HG03442 (cell line): ENCODE measurements around the gene RPIA.
"Not testable (repeated sequence)": the region's sequence is repeated elsewhere in the genome, so short reads cannot be mapped to it uniquely, and the experiment has no call there.

Experiments used
- ATAC-seq: cut with Tn5 transposase; IDR thresholded peaks from one replicate; pipeline ENCODE4 v1.9.1; 2021; ENCODE audit warnings: mild to moderate bottlenecking, moderate library complexity; ENCODE audit not compliant: unreplicated experiment

Gene RPIA

DNA sequence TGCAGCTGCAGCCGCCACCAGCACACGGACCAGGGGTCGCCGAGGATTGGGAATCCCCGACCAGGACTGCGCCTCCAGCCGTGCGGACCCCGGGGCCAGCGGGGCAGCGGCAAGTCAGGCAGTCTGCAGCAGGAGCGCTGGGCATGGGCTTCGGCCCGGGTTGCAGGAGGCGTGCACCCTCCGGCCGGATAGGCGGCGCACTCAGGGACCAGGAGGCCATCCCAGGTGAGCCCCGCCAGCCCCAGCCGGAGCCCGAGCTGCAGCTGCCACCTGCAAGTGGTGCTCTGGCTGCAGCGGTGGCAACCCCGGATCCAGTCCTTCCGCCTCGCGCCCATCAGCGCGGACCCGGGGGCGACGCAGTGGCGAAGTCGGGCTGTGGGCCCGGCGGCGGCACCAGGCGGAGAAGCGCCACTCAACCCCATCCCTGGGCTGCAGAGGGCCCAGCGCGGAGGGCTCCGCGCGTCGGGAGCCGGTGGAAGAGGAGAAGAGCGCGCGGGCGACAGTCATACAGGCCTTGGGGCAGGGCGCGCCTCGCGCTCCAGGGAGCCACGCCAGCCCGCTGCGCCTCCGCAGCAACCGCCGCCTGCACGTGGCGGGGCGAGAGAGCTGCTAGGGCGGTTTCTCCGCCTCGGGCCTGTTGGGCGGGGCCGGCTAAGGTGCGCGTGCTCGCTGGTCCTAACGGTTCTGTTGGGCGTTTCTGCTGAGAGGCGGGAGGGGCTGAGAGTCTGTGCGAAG lies 73.8 kb downstream of the RPIA start:
- peak; percentile 66 for ATAC-seq

GRCh38 chr2:88765889-88766481 lies 74.5 kb downstream of the RPIA start:
- ATAC-seq: not testable (repeated sequence)

DNA sequence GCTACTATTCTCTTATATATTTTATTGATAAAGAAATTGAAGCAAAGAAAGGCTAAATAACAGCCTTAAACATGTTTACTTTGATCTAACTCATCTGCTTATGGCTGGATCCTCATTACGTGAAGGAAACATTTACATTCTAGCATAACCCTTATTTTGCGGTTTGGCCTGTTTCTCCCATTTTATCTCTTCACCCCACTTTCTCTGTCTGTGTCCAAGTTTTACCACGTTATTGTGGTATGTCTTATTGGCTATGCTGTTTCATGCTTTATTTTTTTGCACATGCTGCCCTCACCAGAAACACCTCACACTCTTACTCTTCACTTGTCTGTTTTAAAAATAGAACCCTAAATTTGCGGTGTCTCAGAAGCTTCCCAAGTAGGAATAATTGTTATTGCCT lies 78.5 kb downstream of the RPIA start:
- ATAC-seq: no peak

DNA sequence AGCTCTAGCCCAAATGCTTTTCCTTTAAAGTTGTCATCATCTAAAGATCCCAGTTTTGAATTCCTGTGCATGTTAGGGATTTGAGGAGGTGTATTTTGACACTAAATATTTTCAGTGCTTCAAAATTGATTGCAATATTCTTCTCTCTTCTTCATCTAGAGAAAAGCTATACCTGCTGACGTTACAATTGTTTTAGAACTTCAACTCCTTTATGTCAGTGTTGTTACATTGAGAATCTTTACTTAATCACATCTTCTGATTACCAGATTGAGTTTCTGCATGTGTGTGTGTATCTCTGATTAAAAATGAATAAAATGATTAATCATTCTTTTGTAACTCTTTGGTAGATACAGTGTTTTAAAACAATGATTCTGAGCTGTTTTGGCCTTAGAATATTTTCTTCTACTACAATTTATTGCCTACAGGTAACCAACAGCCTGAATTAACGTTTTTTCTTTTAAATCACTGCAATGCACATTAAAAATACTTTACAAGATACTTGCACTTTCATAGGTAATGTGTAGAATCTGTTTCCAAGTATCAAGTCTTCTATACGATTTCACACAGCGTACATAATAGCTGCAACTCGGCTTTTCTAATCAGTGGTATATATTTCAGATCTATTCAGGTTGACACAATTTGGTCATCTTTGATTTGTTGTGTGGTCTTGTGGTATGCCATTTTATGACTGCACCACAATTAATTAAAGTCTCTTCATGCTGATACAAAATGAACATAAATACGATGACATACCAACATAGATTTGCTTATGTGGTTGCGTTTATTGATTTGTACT lies 82.0 kb downstream of the RPIA start:
- not testable (repeated sequence) for ATAC-seq

DNA sequence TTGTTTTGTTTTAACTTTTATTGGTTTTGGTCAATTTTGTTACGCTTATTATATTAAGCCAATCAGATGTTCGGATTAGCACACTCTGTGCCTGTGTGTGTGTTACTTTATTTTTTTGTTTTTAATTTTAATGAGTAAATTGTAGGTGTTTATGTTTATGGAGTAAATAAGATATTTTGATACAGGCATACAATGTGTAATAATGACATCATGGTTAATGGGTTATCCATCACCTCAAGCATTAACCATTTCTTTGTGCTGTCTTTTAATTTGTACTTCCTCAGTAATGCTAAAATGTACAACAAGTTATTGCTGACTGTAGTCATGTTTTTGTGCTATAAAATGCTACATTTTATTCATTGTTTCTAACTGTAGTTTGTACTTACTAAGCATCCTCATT lies 97.7 kb downstream of the RPIA start:
- ATAC-seq: not testable (repeated sequence)

- not testable (repeated sequence) for ATAC-seq
These were observed 104.5 kb downstream of the RPIA start for GRCh38 chr2:88795932-88796331.

DNA sequence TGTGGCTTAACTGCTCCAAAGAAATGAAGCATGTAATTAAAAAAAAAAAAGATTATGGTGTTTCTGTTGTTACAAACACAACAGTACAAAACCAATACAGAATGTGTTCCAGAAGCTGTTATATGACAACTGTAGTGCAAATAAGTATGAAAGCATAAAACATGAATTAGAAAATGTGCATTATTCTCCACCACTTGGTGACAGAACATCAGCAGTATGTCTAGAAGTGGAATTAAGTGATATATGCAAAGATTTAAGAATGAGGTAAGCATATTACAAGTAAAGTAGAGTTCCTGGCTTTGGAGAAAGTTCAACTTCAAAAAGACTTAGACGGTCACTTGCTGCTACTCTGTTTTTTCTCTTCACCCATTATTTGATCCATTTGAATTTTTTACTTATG lies 105.0 kb downstream of the RPIA start:
- ATAC-seq: not testable (repeated sequence)

GRCh38 chr2:88797164-88797563 lies 105.7 kb downstream of the RPIA start:
- ATAC-seq: not testable (repeated sequence)
